Raji (cell line): ENCODE results near the gene TRAPPC2L.

Experiments used
- POLR2A ChIP-seq: IDR thresholded peaks from 2 replicates; pipeline ENCODE4 v1.6.1; 2011; ENCODE audit warnings: low read depth, low read length, control low read depth; ENCODE audit not compliant: insufficient read depth

Gene TRAPPC2L

GRCh38 chr16:88872650-88873331 lies 15.9 kb downstream of the TRAPPC2L start:
- TF ChIP-seq POLR2A = no peak

GRCh38 chr16:88874938-88875599 lies 18.1 kb downstream of the TRAPPC2L start:
- no peak for TF ChIP-seq POLR2A

DNA sequence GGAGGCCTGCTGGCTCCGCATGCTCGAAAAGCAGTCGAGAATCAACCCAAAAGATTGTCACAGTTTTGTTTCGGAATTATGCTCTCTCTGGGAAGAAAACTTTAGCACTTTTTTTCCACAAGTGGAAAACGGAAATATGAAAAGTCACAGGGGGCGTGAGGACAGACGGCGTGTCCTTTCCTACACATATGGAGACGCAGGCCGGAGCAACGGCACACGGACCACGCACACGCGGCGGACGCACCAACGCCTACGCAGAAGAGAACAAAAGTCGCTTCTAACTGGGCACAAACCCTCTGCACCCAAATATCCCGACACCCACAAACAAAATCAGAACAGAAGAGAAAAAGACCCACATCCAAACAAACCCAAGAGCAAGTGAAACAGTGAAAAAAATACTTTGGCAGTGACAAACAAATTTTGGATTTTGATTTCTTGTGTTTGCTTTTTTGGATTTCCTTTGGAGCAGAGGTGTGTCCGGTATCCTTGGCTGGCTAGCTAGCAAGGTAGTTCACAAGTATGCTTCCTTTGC lies 18.8 kb downstream of the TRAPPC2L start:
- no peak for TF ChIP-seq POLR2A

DNA sequence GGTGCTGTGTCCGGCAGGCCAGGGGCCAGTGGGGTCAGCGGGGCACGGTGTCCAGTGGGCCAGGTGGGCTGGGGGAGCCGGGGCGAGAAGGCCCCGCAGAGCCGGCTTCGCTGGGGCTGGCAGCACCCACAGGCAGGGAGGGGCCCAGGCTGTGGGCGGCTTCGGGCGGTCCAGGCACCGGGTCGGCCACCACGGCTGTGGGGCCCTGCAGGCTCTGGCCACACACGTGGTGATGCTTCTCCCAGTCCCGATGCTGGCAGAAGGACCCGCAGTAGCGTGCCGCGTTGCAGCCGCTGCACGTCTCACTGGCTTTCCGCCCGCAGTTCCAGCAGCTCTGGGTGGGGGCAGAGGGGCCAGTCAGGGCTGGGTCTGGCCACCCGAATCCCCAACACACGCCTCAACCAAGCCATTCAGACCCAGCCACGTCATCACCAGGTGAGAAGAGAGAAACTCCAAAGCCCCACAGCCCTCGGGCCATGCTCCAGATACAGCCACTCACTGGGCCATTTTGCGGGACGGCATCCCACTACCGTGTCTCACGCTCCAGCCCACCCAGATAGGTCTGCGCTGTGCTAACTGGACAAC lies 20.1 kb downstream of the TRAPPC2L start:
- no peak for TF ChIP-seq POLR2A

DNA sequence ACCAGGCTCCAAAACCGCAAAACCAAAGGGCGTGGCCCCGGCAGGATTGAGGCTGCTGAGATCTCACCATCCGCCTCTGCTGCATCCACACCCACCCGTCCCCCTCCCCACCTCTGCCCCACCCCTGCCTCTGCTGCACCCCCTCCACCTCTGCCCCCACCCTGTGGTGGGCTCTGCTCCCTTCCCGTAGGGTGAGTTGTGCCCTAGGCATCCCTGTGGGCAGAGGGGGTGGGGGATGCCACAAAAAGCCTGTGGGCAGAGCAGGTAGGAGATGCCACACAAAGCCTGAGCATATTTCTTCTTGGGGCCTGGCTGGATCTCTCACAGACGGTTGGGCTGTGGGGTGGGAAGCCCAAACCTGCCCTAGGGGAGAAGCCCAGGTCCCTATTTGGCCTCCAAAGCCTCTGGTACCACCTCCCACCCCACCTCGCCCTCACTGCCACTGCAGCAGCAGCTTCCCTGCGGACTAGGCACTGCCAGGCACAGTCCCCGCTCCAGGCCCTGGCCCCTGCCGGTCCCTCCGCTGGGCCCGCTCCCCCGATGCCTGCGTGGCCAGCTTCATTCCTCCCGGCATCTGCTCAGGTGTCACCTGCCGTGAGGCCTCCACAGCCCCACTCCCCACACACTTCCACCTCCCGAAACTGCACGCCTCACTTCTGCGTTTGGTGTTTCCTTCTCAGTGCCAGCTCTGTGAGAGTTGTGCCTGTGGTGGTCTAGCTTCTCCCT lies 20.8 kb downstream of the TRAPPC2L start:
- TF ChIP-seq POLR2A = no peak

DNA sequence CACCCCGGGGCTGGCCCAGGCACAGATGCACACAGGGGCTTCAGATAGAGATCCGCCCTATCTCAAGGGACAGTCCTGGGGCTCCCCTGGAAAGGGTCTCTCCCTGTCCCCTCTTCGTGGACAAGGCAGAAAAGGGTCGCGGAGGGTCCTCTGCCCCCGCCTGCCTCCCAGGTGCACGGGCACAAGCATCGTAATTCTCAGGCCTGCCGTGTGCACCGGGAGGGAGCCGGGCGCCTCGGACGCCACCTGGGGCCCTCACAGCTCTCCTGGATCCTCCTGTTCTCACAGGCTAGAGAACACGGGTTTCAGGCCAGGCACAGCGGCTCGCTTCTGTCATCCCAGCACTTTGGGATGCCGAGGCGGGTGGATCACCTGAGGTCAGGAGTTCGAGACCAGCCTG lies 21.4 kb downstream of the TRAPPC2L start:
- no peak for TF ChIP-seq POLR2A

- no peak for TF ChIP-seq POLR2A
Observed at GRCh38 chr16:88878967-88879787, 22.2 kb downstream of the TRAPPC2L start.

DNA sequence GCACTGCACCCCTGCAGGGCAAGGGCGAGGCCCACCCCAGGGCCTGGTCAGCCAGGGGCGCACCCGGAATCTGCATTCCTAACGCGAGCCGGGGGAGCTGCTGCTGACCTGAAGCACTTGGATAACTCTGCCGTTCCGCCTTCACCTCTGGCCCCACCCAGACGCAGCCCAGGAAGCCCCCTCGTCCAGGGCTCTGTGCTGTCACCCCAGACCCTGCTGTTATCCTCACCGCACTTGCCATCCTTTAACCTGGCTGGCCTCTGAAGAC lies 22.8 kb downstream of the TRAPPC2L start:
- TF ChIP-seq POLR2A = no peak

- TF ChIP-seq POLR2A = no peak
Observed at GRCh38 chr16:88880226-88881006, 23.5 kb downstream of the TRAPPC2L start.

DNA sequence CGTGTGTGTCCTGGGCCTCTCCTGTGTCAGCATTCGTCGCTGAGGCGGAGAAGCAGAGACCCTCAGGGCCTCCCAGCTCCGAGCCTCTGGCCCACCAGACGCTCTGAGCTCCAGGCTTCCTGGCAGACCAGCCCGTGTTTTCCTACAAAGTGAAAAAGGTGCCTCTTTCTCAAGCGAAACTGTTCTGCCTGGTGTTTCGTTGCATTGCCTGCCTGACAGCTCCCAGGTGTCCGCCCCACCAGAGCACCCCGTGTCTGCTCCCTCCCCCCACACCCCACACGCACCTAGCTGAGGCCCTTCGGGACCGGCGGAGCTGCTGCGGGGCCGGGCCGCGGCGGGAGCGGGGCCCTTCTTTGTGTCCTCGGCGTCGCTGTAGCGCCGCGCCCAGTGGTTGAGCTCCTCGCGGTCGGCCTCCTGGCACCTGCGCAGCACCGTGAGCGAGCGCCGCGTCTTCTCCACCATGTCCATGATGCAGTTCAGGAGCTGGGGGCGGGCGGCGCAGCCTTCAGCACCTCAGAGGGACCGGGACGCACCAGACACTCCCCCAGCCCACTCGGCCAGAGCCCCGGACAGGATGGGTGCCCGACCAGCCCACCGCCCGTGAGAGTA lies 24.2 kb downstream of the TRAPPC2L start:
- TF ChIP-seq POLR2A = no peak

DNA sequence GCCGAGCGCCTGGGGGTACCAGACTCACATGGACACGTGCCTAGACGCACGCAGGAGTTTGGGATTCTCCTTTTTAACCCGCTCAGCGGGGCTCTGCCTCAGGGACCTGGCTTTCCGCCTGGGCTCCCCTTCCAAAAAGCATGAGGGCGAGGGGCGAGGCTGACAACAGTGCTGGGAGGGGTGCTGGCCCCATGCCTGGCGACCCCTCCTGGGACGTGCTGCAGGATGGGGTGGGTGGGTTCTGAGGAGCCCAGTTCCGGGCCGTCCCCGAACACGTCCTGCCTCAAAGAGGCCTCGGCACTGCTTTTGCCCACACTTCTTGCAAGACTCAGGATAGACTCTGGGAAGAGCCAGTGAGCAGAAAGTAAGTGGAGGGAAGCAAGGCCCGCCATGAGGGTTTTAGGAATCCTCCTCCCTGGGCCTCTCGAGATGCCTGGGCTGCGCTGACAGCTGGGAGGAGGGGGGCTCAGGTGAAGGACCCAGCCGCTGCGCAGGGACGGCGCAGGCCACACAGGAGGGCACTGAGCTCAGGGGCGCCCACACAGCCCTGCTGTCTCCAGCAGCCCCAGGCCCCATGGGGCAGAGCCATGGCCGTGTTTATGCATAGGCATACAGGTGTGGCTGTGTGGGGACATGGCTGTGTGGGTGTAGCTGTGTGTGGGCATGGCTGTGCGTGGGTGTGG lies 24.9 kb downstream of the TRAPPC2L start:
- TF ChIP-seq POLR2A = no peak

DNA sequence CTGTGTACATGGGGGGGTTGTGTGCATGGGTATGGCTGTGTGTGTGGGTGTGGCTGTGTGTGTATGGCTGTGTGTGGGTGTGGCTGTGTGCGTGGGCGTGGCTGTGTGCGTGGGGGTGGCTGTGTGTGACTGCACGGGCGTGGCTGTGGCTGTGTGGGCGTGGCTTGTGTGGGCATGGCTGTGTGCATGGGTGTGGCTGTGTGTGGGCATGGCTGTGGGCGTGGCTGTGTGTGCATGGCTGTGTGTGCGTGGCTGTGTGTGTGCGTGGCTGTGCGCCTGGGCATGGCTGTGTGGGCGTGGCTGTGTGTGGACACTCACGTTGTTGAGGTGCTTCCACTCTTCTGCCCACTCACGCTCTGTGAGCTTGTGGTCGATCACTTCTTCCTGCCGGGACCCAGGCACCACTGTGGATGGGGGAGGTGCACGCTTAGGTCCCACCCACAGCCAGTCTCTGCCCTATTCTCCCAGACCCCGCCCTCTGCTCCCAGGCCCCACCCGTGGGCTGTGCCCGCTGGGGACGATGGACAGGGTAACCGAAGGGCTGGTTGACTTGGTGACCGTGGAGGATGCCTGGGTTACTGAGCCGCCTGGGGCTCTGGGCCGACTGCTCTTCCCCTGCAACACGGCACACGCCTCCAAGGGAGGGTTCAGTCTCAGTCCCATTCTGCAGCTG lies 25.6 kb downstream of the TRAPPC2L start:
- TF ChIP-seq POLR2A = no peak
